Body of pancreas (tissue), 4 donors: ENCODE results near the gene NEDD4. TPM values are rescaled to one million over a fixed set of nuclear protein-coding genes. Genes with fewer than 3 reads are reported as not detected.

Source experiments
- ATAC-seq: fragments of 150-250 bp; one replicate; pipeline ENCODE4 v1.9.1; 2016
- DNase-seq, 4 donors: peaks; one replicate each; pipeline ENCODE4 v3.0.0-alpha.2; 2019
- H3K27ac ChIP-seq, 4 donors: fragments of 200-600 bp; sonication (generic); 1 replicate in 3 of 4; 2 replicates in 1 of 4; pipeline versions ENCODE4 v1.5.1 to v1.6.1; 2016 to 2019; ENCODE audit warnings: mild to moderate bottlenecking in 1 of 4, mixed read lengths in 1 of 4, moderate library complexity in 1 of 4
- H3K27me3 ChIP-seq, 2 donors: fragments of 200-600 bp; sonication (generic); one replicate each; pipeline ENCODE4 v1.6.0; 2016; ENCODE audit warnings: mild to moderate bottlenecking in 1 of 2
- H3K36me3 ChIP-seq, 2 donors: fragments of 200-600 bp; sonication (generic); replicated peaks in 1 of 2; 2 replicates each; pipeline ENCODE4 v1.5.1; 2016; ENCODE audit warnings: low read depth in 2 of 2; ENCODE audit not compliant: insufficient read depth in 1 of 2
- H3K4me1 ChIP-seq: fragments of 200-600 bp; sonication (generic); one replicate; pipeline ENCODE4 v1.6.0; 2016
- H3K4me3 ChIP-seq, 2 donors: fragments of 200-600 bp; sonication (generic); 1 replicate in 1 of 2; 2 replicates in 1 of 2; pipeline ENCODE4 v1.5.1; 2016 to 2019
- H3K9me3 ChIP-seq, 3 donors: fragments of 200-600 bp; sonication (generic); 1 replicate in 2 of 3; 2 replicates in 1 of 3; pipeline ENCODE4 v1.5.1; 2016
- POLR2A ChIP-seq, 3 donors: fragments of 450-650 bp; IDR thresholded peaks; one replicate each; pipeline ENCODE4 v1.6.1; 2016; ENCODE audit warnings: antibody characterized with exemption in 3 of 3, mild to moderate bottlenecking in 2 of 3
- WGBS, 2 donors: methylation state at CpG; one replicate each; pipeline ENCODE4 v1.1.5; 2017; 5-methylcytosine and 5-hydroxymethylcytosine counted together
- intact Hi-C: fragments of 100-400 bp; cut with DNase I; formaldehyde crosslinking; loops from one replicate; pipeline ENCODE4 v1.15.1; 2023
- small RNA-seq: library from RNA; depleted of rRNA; stranded (forward); fragments of <200 nt; gene quantifications from one replicate; pipeline ENCODE3, GENCODE V24; 2016
- total RNA-seq, 2 donors: library from RNA; depleted of rRNA; stranded (reverse); fragments of >200 nt; gene quantifications; one replicate each; pipeline ENCODE4 v1.1.0, GENCODE V29; 2016
- TF ChIP-seq, protein P1 (sequence below), 7 experiments: fragments of 450-650 bp in 4 of 7; fragments of 200-600 bp in 3 of 7; sonication (generic) in 3 of 7; IDR thresholded peaks; one replicate each; pipeline ENCODE4 v1.5.1; 2016 to 2019; ENCODE audit warnings: antibody characterized with exemption in 7 of 7

Gene NEDD4
- total RNA-seq, 2 donors from 2014 or later, result 3.0 to 8.0 TPM

DNA sequence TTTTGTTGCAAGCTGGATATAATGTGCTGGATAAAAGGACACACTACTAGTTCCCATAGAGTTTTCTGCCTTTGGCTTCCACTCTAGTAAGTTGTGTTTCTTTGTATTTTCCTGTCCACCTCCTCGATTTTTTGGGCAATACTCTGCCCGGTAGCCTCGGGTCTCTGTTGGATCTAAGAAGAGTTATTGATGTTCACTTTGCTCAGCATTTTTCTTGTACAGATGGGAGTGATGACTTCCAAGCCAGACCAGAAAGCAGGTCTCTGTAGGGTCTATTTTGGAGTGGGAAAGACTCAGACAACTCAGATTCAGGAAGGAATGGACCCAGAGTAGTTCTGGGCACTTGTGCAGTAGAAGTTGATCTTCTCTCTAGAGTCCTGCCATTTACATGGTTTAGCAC is 214.5 kb downstream of the NEDD4 start:
- ATAC-seq, result no peak
- no peaks in the 10 kb centered on the region for H3K36me3 ChIP-seq
- WGBS, 2 donors, result 54 to 58% methylated on average over 3 of the region's 3 CpGs
- no peak overlapping the region for H3K27ac ChIP-seq
- H3K27me3 ChIP-seq, result no peaks in the 10 kb centered on the region
- H3K4me3 ChIP-seq, result no peak overlapping the region
- intact Hi-C loops, result no loop called here
- no peak for DNase-seq
- no peaks in the 10 kb centered on the region for H3K4me1 ChIP-seq
- TF ChIP-seq, protein P1, sequence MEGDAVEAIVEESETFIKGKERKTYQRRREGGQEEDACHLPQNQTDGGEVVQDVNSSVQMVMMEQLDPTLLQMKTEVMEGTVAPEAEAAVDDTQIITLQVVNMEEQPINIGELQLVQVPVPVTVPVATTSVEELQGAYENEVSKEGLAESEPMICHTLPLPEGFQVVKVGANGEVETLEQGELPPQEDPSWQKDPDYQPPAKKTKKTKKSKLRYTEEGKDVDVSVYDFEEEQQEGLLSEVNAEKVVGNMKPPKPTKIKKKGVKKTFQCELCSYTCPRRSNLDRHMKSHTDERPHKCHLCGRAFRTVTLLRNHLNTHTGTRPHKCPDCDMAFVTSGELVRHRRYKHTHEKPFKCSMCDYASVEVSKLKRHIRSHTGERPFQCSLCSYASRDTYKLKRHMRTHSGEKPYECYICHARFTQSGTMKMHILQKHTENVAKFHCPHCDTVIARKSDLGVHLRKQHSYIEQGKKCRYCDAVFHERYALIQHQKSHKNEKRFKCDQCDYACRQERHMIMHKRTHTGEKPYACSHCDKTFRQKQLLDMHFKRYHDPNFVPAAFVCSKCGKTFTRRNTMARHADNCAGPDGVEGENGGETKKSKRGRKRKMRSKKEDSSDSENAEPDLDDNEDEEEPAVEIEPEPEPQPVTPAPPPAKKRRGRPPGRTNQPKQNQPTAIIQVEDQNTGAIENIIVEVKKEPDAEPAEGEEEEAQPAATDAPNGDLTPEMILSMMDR (IDR thresholded peaks at IDR 0.05), result no peak
- no peak for TF ChIP-seq POLR2A (IDR thresholded peaks at IDR 0.05)
- no peaks in the 10 kb centered on the region for H3K9me3 ChIP-seq

Small RNAs within 50 kb of the gene (small RNA-seq; reads per million reads assigned to genes)
- not detected for gene RN7SL568P
